Calu3 (cell line): ENCODE results near the gene PHF12. TPM values are rescaled to one million over a fixed set of nuclear protein-coding genes. Genes with fewer than 3 reads are reported as not detected.

Source experiments
- BruUV-seq: library from RNA; stranded (reverse); fragments of 400-500 nt; replicated peaks from 2 replicates; lab custom pipeline; 2021; lab: Mats Ljungman, UMichigan
- CTCF ChIA-PET: fragments of 300-600 bp; sonication (Branson Sonifier 250); formaldehyde crosslinking; loops from one replicate; lab custom pipeline; 2022; ENCODE audit warnings: antibody characterized with exemption; lab: Charles Lee
- DNase-seq: peaks from one replicate; pipeline ENCODE4 v3.0.0; 2022
- H3K27ac Mint-ChIP-seq: one replicate; pipeline ENCODE4 v1.8.0; 2022; ENCODE audit warnings: mixed read lengths; ENCODE audit not compliant: unreplicated experiment
- H3K27me3 Mint-ChIP-seq: one replicate; pipeline ENCODE4 v1.8.0; 2022; ENCODE audit warnings: mixed read lengths; ENCODE audit not compliant: unreplicated experiment
- H3K36me3 Mint-ChIP-seq: one replicate; pipeline ENCODE4 v1.8.0; 2022; ENCODE audit warnings: mild to moderate bottlenecking, moderate library complexity, mixed read lengths; ENCODE audit not compliant: insufficient read depth, unreplicated experiment
- H3K4me1 Mint-ChIP-seq: one replicate; pipeline ENCODE4 v1.8.0; 2022; ENCODE audit warnings: mild to moderate bottlenecking, low read depth, mixed read lengths; ENCODE audit not compliant: unreplicated experiment
- H3K4me3 Mint-ChIP-seq: one replicate; pipeline ENCODE4 v1.8.0; 2022; ENCODE audit warnings: mild to moderate bottlenecking, low read depth, moderate library complexity, mixed read lengths; ENCODE audit not compliant: unreplicated experiment
- H3K9me3 Mint-ChIP-seq: one replicate; pipeline ENCODE4 v1.8.0; 2022; ENCODE audit warnings: low read depth, mixed read lengths; ENCODE audit not compliant: unreplicated experiment
- intact Hi-C: fragments of 100-400 bp; cut with micrococcal nuclease; formaldehyde crosslinking; loops from one replicate; pipeline ENCODE4 v1.10.0; 2022; ENCODE audit not compliant: unreplicated experiment
- total RNA-seq: library from RNA; stranded (reverse); gene quantifications from 2 replicates; pipeline ENCODE4 v1.2.3, GENCODE V29; 2022
- TF ChIP-seq, protein P1 (sequence below): fragments of 200-600 bp; IDR thresholded peaks from one replicate; pipeline ENCODE4 v1.8.0; 2022; ENCODE audit warnings: antibody characterized with exemption; ENCODE audit not compliant: unreplicated experiment

PHF12 gene
- total RNA-seq, 1 experiment from 2014 or later: 54.0 TPM

DNA sequence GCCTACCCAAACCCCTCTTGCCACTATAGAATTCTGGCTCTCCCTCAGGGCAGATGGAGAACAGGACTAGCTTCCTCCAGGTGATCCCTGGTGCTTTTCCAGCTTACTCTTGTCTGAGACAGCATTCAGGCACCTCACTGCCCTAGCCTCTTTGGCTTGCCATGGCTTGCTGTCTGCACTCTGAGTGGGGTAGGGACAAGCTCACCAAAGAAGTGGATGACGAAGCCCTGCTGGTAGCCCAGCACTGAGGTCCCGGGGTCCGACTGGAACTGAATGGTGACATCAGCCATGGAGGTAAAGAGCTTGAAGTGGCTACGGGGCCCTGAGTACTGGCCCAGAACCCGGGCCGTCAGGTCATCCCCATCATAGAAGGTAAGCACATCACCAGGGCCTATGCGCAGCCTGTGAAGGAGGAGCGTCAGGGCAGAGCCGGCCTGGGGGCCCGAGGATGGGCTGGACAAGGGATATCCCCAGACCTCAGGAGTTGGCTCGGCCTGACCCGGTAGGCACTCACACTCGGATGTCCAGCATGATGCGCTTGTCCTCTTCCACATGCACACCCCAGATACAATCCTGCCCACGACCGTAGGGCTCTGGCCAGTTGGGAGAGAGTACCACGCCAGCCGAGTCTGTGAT, 7.6 kb upstream of the PHF12 start:
- intact Hi-C loops: no loop called here
- no TSS peak for BruUV-seq
- Mint-ChIP-seq H3K4me3 (no peak overlapping the region), H3K4me1 (no peaks in the 10 kb centered on the region), H3K9me3 (no peaks in the 10 kb centered on the region), H3K36me3 (no peaks in the 10 kb centered on the region), H3K27me3 (peaks cover 26% of the 10 kb centered on the region), H3K27ac (no peak overlapping the region)
- CTCF ChIA-PET: interaction anchor here (0.6 kb wide), 1 partner anchor 105 kb away, joined by 3 read pairs; no protein-coding TSS in a partner anchor
- no peak for DNase-seq
- TF ChIP-seq, protein P1, sequence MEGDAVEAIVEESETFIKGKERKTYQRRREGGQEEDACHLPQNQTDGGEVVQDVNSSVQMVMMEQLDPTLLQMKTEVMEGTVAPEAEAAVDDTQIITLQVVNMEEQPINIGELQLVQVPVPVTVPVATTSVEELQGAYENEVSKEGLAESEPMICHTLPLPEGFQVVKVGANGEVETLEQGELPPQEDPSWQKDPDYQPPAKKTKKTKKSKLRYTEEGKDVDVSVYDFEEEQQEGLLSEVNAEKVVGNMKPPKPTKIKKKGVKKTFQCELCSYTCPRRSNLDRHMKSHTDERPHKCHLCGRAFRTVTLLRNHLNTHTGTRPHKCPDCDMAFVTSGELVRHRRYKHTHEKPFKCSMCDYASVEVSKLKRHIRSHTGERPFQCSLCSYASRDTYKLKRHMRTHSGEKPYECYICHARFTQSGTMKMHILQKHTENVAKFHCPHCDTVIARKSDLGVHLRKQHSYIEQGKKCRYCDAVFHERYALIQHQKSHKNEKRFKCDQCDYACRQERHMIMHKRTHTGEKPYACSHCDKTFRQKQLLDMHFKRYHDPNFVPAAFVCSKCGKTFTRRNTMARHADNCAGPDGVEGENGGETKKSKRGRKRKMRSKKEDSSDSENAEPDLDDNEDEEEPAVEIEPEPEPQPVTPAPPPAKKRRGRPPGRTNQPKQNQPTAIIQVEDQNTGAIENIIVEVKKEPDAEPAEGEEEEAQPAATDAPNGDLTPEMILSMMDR: no peak

DNA sequence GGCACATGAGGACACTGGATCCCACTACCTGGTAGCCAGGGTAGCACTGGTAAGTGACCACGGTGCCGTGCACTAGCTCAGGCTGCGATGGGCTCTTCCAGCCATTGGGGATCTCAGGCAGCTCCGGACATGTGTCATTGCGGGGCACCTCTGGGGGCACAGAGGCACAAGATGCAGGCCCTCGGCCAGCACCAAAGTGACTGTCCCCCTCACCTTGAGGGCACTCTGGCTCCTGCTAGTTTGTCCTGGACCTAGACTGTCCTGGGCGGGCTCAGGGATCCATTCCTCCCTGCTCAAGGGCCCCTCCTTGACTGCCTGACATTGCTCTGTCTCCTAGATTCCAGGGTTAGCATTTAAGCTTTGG, 6.7 kb upstream of the PHF12 start:
- TF ChIP-seq, protein P1: no peak
- CTCF ChIA-PET: interaction anchor here (1.0 kb wide), 1 partner anchor 8 kb away, joined by 3 read pairs; no protein-coding TSS in a partner anchor
- no peak overlapping the region for H3K27ac Mint-ChIP-seq
- no peaks in the 10 kb centered on the region for H3K36me3 Mint-ChIP-seq
- no peaks in the 10 kb centered on the region for H3K9me3 Mint-ChIP-seq
- H3K4me1 Mint-ChIP-seq: no peaks in the 10 kb centered on the region
- no peak for DNase-seq
- peaks cover 16% of the 10 kb centered on the region for H3K27me3 Mint-ChIP-seq
- BruUV-seq: no TSS peak
- intact Hi-C loops: no loop called here
- no peak overlapping the region for H3K4me3 Mint-ChIP-seq

DNA sequence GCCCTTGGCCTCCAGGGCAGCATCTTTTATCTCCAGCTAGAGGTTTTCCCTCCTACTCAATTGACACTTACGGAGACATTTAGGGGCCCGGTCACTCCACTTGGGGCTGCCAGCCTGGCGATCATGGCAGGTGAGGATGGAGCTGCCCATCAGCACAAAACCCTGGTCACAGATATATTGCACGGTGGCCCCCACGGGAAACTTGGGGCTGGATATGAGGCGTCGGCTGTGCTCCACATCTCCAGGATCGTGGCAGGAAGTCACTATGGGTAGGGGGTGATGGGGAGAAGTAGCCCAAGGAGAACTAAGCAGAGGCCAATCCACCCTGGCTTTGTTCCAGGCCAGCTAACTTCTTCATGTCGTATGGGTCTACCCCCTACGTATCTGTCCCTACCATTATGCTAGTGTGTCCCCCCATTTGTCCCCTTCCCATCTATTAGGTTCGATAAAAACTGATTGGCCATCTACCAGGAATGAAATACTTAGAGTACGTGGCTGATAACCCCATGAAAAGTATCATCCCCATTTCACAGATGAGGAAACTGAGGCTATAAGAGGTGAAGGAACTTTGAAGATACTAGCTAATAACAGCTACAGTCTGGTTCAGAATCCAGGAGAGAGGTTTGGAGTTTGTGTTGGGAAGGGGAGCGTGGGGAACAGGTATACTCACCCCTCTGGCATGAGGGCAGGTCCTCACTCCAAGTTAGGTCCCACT, 6.1 kb upstream of the PHF12 start:
- CTCF ChIA-PET: interaction anchor here (1.0 kb wide), 1 partner anchor 8 kb away, joined by 3 read pairs; no protein-coding TSS in a partner anchor
- no peak overlapping the region for H3K27ac Mint-ChIP-seq

DNA sequence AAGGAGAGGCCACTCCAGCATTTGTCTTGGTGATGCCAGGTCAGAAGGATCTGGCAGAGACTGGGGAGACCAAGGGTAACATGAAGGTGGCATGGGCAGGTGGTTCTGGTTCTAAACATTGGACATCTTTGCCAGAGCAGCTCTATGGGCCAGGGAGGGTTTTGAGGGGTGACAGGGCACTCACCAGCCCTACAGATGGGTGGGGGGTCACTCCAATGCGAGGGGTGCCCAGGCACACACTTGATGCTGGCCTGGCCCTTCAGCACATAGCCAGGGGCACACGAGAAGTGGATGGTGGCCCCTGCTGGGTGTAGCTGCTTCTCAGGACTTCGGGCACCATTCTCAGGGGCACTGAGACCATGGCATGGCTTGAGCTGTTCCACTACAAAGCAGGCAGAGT, 5.5 kb upstream of the PHF12 start:
- CTCF ChIA-PET: interaction anchor here (1.0 kb wide), 1 partner anchor 9 kb away, joined by 3 read pairs; no protein-coding TSS in a partner anchor
- Mint-ChIP-seq H3K9me3 (no peaks in the 10 kb centered on the region), H3K27ac (no peak overlapping the region), H3K36me3 (no peaks in the 10 kb centered on the region), H3K4me3 (no peak overlapping the region), H3K27me3 (peaks cover 5% of the 10 kb centered on the region), H3K4me1 (no peaks in the 10 kb centered on the region)
- TF ChIP-seq, protein P1: no peak
- no peak for DNase-seq
- intact Hi-C loops: no loop called here
- no TSS peak for BruUV-seq

More for the DNA sequence above, 6.1 kb upstream of the PHF12 start:
- no TSS peak for BruUV-seq
- no peaks in the 10 kb centered on the region for H3K36me3 Mint-ChIP-seq
- intact Hi-C loops: no loop called here
- H3K4me3 Mint-ChIP-seq: no peak overlapping the region
- H3K27me3 Mint-ChIP-seq: peaks cover 11% of the 10 kb centered on the region
- H3K4me1 Mint-ChIP-seq: no peaks in the 10 kb centered on the region
- DNase-seq: no peak
- H3K9me3 Mint-ChIP-seq: no peaks in the 10 kb centered on the region
- TF ChIP-seq, protein P1: no peak
